Loucy (cell line): ENCODE data around the gene ALCAM.

ENCODE experiments used
- H2AFZ ChIP-seq: fragments of 200-600 bp; sonication (generic); 2 replicates; pipeline ENCODE4 v1.6.0; 2016; ENCODE audit warnings: antibody characterized with exemption, mild to moderate bottlenecking, low read length, moderate library complexity
- H3F3A ChIP-seq: fragments of 200-600 bp; 2 replicates; pipeline ENCODE4 v1.6.0; 2016; ENCODE audit warnings: antibody characterized with exemption, low read depth, mild to moderate bottlenecking
- H3K27me3 ChIP-seq: fragments of 200-600 bp; sonication (generic); 2 replicates; pipeline ENCODE4 v1.6.1; 2014; ENCODE audit warnings: low read length, mild to moderate bottlenecking; ENCODE audit not compliant: insufficient read depth, poor library complexity, severe bottlenecking
- H3K36me3 ChIP-seq: fragments of 200-600 bp; sonication (generic); 2 replicates; pipeline ENCODE4 v1.6.1; 2016; ENCODE audit warnings: low read length; ENCODE audit not compliant: insufficient read depth
- H3K4me1 ChIP-seq: fragments of 200-600 bp; sonication (generic); 2 replicates; pipeline ENCODE4 v1.5.1; 2014; ENCODE audit warnings: low read length, mild to moderate bottlenecking; ENCODE audit not compliant: insufficient read depth, poor library complexity, severe bottlenecking
- H3K4me2 ChIP-seq: fragments of 200-600 bp; sonication (generic); 2 replicates; pipeline ENCODE4 v1.6.0; 2014; ENCODE audit warnings: antibody characterized with exemption, low read length, low read depth, mild to moderate bottlenecking; ENCODE audit not compliant: poor library complexity, severe bottlenecking
- H3K4me3 ChIP-seq: fragments of 200-600 bp; sonication (generic); 2 replicates; pipeline ENCODE4 v1.5.1; 2014; ENCODE audit warnings: low read length, mild to moderate bottlenecking, mixed read lengths; ENCODE audit not compliant: poor library complexity, severe bottlenecking
- H3K79me2 ChIP-seq: fragments of 200-600 bp; sonication (generic); 2 replicates; pipeline ENCODE4 v1.6.1; 2014; ENCODE audit warnings: low read length; ENCODE audit not compliant: insufficient read depth
- H3K9ac ChIP-seq: fragments of 200-600 bp; sonication (generic); 2 replicates; pipeline ENCODE4 v1.6.0; 2014; ENCODE audit warnings: mild to moderate bottlenecking, low read depth, low read length, moderate library complexity; ENCODE audit not compliant: poor library complexity, severe bottlenecking
- H3K9me2 ChIP-seq: fragments of 200-600 bp; sonication (generic); replicated peaks from 2 replicates; pipeline ENCODE4 v1.6.1; 2016; ENCODE audit warnings: low read depth, low read length, mixed read lengths
- H3K9me3 ChIP-seq: fragments of 200-600 bp; sonication (generic); 2 replicates; pipeline ENCODE4 v1.6.1; 2014; ENCODE audit warnings: mild to moderate bottlenecking, antibody characterized with exemption, low read length, low read depth; ENCODE audit not compliant: insufficient read depth
- H4K20me1 ChIP-seq: fragments of 200-600 bp; sonication (generic); 2 replicates; pipeline ENCODE4 v1.6.0; 2014; ENCODE audit warnings: antibody characterized with exemption, low read length, mild to moderate bottlenecking; ENCODE audit not compliant: insufficient read depth, poor library complexity, severe bottlenecking
- CTCF ChIP-seq: fragments of 200-600 bp; sonication (generic); conservative IDR thresholded peaks from 2 replicates; pipeline ENCODE4 v1.5.1; 2014; ENCODE audit warnings: mild to moderate bottlenecking, antibody characterized with exemption, low read length
- EZH2phosphoT487 ChIP-seq: fragments of 200-600 bp; IDR thresholded peaks from 2 replicates; pipeline ENCODE4 v1.6.1; 2018; ENCODE audit warnings: antibody characterized with exemption, mild to moderate bottlenecking, moderate library complexity, borderline replicate concordance

Gene ALCAM

GRCh38 chr3:105415951-105416350 is 49.2 kb downstream of the ALCAM start:
- no peak overlapping the region for H2AFZ ChIP-seq
- no peaks in the 10 kb centered on the region for H3K36me3 ChIP-seq
- no peaks in the 10 kb centered on the region for H3K9me3 ChIP-seq
- H4K20me1 ChIP-seq: no peaks in the 10 kb centered on the region
- no peaks in the 10 kb centered on the region for H3K79me2 ChIP-seq
- H3K4me1 ChIP-seq: no peaks in the 10 kb centered on the region
- H3F3A ChIP-seq: no peaks in the 10 kb centered on the region
- TF ChIP-seq EZH2phosphoT487 (no peak), CTCF (no peak)
- H3K27me3 ChIP-seq: no peaks in the 10 kb centered on the region
- H3K9me2 ChIP-seq: no peaks in the 10 kb centered on the region
- no peak overlapping the region for H3K4me3 ChIP-seq
- no peak overlapping the region for H3K9ac ChIP-seq
- H3K4me2 ChIP-seq: no peak overlapping the region

GRCh38 chr3:105417525-105418289 is 51.0 kb downstream of the ALCAM start:
- Histone ChIP-seq H3K79me2 (no peaks in the 10 kb centered on the region), H3K27me3 (no peaks in the 10 kb centered on the region)

GRCh38 chr3:105422645-105423044 is 55.9 kb downstream of the ALCAM start:
- no peak overlapping the region for H3K4me3 ChIP-seq
- H3K9me2 ChIP-seq: no peaks in the 10 kb centered on the region
- H3K9ac ChIP-seq: no peak overlapping the region
- H4K20me1 ChIP-seq: no peaks in the 10 kb centered on the region
- H3K36me3 ChIP-seq: no peaks in the 10 kb centered on the region
- H3K79me2 ChIP-seq: no peaks in the 10 kb centered on the region
- no peaks in the 10 kb centered on the region for H3F3A ChIP-seq
- H3K4me1 ChIP-seq: no peaks in the 10 kb centered on the region
- TF ChIP-seq EZH2phosphoT487 (no peak), CTCF (no peak)
- H3K4me2 ChIP-seq: no peak overlapping the region
- no peak overlapping the region for H2AFZ ChIP-seq
- H3K27me3 ChIP-seq: no peaks in the 10 kb centered on the region
- H3K9me3 ChIP-seq: no peaks in the 10 kb centered on the region

More at GRCh38 chr3:105417525-105418289, 51.0 kb downstream of the ALCAM start:
- no peaks in the 10 kb centered on the region for H3K9me3 ChIP-seq
- H3K4me3 ChIP-seq: no peak overlapping the region
- no peak overlapping the region for H3K4me2 ChIP-seq
- H3K9me2 ChIP-seq: no peaks in the 10 kb centered on the region
- H3K36me3 ChIP-seq: no peaks in the 10 kb centered on the region
- no peaks in the 10 kb centered on the region for H3K4me1 ChIP-seq
- no peak for TF ChIP-seq EZH2phosphoT487
- no peak for TF ChIP-seq CTCF
- H2AFZ ChIP-seq: no peak overlapping the region
- no peak overlapping the region for H3K9ac ChIP-seq
- H3F3A ChIP-seq: no peaks in the 10 kb centered on the region
- no peaks in the 10 kb centered on the region for H4K20me1 ChIP-seq
